Mesenchymal stem cell (in vitro differentiated cells and primary cell): ENCODE results near the gene REEP1.

Source experiments
- DNase-seq: peaks from one replicate; pipeline ENCODE4 v3.0.0-alpha.2; 2013
- H2AFZ ChIP-seq: one replicate; pipeline ENCODE4 v1.6.1; 2013; ENCODE audit warnings: low read depth, mild to moderate bottlenecking, control low read depth, inconsistent platforms, low read length, moderate library complexity
- H2AK5ac ChIP-seq: 2 replicates; pipeline ENCODE4 v1.6.1; 2013; ENCODE audit warnings: low read length, moderate library complexity, mild to moderate bottlenecking, inconsistent platforms; ENCODE audit not compliant: severe bottlenecking
- H2BK120ac ChIP-seq: one replicate; pipeline ENCODE4 v1.6.1; 2013; ENCODE audit warnings: low read depth, mild to moderate bottlenecking, inconsistent platforms, low read length, moderate library complexity
- H2BK12ac ChIP-seq, 2 experiments: one replicate each; pipeline ENCODE4 v1.6.1; 2013; ENCODE audit warnings: inconsistent platforms in 2 of 2, low read length in 2 of 2, mild to moderate bottlenecking in 2 of 2, moderate library complexity in 2 of 2, control low read depth in 1 of 2
- H2BK15ac ChIP-seq: one replicate; pipeline ENCODE4 v1.6.1; 2013; ENCODE audit warnings: mild to moderate bottlenecking, low read depth, inconsistent platforms; ENCODE audit not compliant: poor library complexity, severe bottlenecking
- H2BK5ac ChIP-seq: 2 replicates; pipeline ENCODE4 v1.6.1; 2013; ENCODE audit warnings: low read depth, mild to moderate bottlenecking, low read length, control low read depth, inconsistent platforms; ENCODE audit not compliant: poor library complexity, severe bottlenecking
- H3K14ac ChIP-seq, 2 experiments: one replicate each; pipeline ENCODE4 v1.6.1; 2013; ENCODE audit warnings: inconsistent platforms in 2 of 2, low read length in 2 of 2, control low read depth in 1 of 2, mild to moderate bottlenecking in 1 of 2, moderate library complexity in 1 of 2
- H3K18ac ChIP-seq, 2 experiments: one replicate each; pipeline ENCODE4 v1.6.1; 2013; ENCODE audit warnings: inconsistent platforms in 2 of 2, low read length in 2 of 2, control low read depth in 1 of 2, low read depth in 1 of 2, mild to moderate bottlenecking in 1 of 2
- H3K23ac ChIP-seq, 2 experiments: one replicate each; pipeline ENCODE4 v1.6.1; 2013; ENCODE audit warnings: inconsistent platforms in 2 of 2, low read length in 2 of 2, mild to moderate bottlenecking in 2 of 2, moderate library complexity in 2 of 2, control low read depth in 1 of 2
- H3K27ac ChIP-seq: 2 replicates; pipeline ENCODE4 v1.5.1; 2013; ENCODE audit warnings: mild to moderate bottlenecking, moderate library complexity, low read length, control low read depth, inconsistent platforms; ENCODE audit not compliant: poor library complexity, severe bottlenecking
- H3K27me3 ChIP-seq, 2 experiments: 2 replicates each; pipeline versions ENCODE4 v1.6.1 to v1.7.0; 2013; ENCODE audit warnings: low read length in 2 of 2, mild to moderate bottlenecking in 2 of 2, moderate library complexity in 2 of 2, control low read depth in 1 of 2, inconsistent platforms in 1 of 2; ENCODE audit not compliant: control insufficient read depth in 1 of 2, insufficient read depth in 1 of 2
- H3K36me3 ChIP-seq, 2 experiments: 2 replicates each; pipeline versions ENCODE4 v1.6.1 to v1.7.0; 2013; ENCODE audit warnings: low read length in 2 of 2, control low read depth in 1 of 2, inconsistent platforms in 1 of 2, low read depth in 1 of 2, mild to moderate bottlenecking in 1 of 2; ENCODE audit not compliant: insufficient read depth in 2 of 2, control insufficient read depth in 1 of 2
- H3K4ac ChIP-seq, 2 experiments: one replicate each; pipeline ENCODE4 v1.6.1; 2013; ENCODE audit warnings: inconsistent platforms in 2 of 2, low read length in 2 of 2, mild to moderate bottlenecking in 2 of 2, moderate library complexity in 2 of 2, control low read depth in 1 of 2, low read depth in 1 of 2
- H3K4me1 ChIP-seq: 2 replicates; pipeline ENCODE4 v1.6.1; 2013; ENCODE audit warnings: low read depth, low read length, control low read depth; ENCODE audit not compliant: control insufficient read depth, insufficient read depth
- H3K4me2 ChIP-seq: 2 replicates; pipeline ENCODE4 v1.6.1; 2013; ENCODE audit warnings: low read length, mild to moderate bottlenecking, inconsistent platforms; ENCODE audit not compliant: poor library complexity, severe bottlenecking
- H3K4me3 ChIP-seq, 2 experiments: 2 replicates each; pipeline versions ENCODE4 v1.5.1 to v1.7.0; 2013; ENCODE audit warnings: low read length in 2 of 2, mild to moderate bottlenecking in 2 of 2, control low read depth in 1 of 2, low read depth in 1 of 2; ENCODE audit not compliant: insufficient read depth in 1 of 2
- H3K79me1 ChIP-seq: replicated peaks from 2 replicates; pipeline ENCODE4 v1.6.1; 2013; ENCODE audit warnings: mild to moderate bottlenecking, control low read depth, low read length, inconsistent platforms; ENCODE audit not compliant: poor library complexity, severe bottlenecking
- H3K9ac ChIP-seq: 2 replicates; pipeline ENCODE4 v1.7.0; 2013; ENCODE audit warnings: mild to moderate bottlenecking, low read length, moderate library complexity
- H3K9me3 ChIP-seq: 2 replicates; pipeline ENCODE4 v1.7.0; 2013; ENCODE audit warnings: mild to moderate bottlenecking, low read length; ENCODE audit not compliant: control insufficient read depth
- H4K8ac ChIP-seq: one replicate; pipeline ENCODE4 v1.6.1; 2013; ENCODE audit warnings: inconsistent platforms, mild to moderate bottlenecking, low read length, moderate library complexity
- H4K91ac ChIP-seq: one replicate; pipeline ENCODE4 v1.6.1; 2013; ENCODE audit warnings: mild to moderate bottlenecking, low read length, inconsistent platforms
- WGBS: methylation state at CpG from one replicate; pipeline ENCODE4 v1.1.7; 2013; ENCODE audit warnings: mixed read lengths; 5-methylcytosine and 5-hydroxymethylcytosine counted together

The REEP1 gene

DNA sequence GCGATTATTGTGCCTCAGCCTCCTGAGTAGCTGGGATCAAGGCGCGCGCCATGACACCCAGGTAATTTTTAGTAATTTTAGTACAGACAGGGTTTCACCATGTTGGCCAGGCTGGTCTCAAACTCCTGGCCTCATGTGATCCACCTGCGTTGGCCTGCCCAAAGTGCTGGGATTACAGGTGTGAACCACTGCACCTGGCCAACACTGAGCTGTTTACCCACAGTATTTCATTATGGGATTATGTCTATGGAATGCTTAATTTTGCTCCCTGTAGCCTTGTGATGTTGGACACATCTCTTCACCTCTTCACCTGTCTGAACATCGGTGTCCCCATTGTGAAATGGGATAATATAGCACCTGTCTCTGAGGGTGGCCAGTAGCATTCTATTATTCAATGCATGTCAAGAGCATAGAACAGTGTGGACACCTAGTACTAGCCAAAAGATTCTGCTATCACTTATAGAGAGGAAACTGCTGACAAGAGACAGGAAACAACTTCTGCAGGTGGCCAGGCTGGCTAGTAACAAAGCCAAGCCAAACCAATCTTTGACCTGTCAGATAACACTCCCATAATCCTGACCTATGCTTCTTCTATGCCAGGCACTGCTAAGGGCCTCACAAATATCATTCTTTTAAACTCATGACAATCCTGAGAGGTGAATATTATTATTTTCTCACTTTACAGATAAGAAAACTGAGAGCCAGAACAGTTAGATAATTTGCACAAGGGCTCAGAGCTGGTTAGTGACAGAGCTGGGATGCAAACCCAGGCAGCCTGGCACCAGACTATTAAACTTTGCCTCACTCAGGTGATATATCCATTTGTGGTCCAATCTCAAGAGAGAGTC lies 29.4 kb upstream of the REEP1 start:
- peaks cover 8% of the 10 kb centered on the region for H3K9me3 ChIP-seq
- H3K27ac ChIP-seq: no peak overlapping the region
- no peaks in the 10 kb centered on the region for H3K36me3 ChIP-seq
- peaks cover 0 to 14% of the 10 kb centered on the region in 2 experiments for H3K27me3 ChIP-seq
- H3K4ac ChIP-seq: no peak overlapping the region
- no peak overlapping the region for H2BK5ac ChIP-seq
- H3K4me2 ChIP-seq: no peak overlapping the region
- no peak overlapping the region for H3K18ac ChIP-seq
- 95% methylated on average over 6 of the region's 6 CpGs for WGBS
- H4K8ac ChIP-seq: no peak overlapping the region
- H4K91ac ChIP-seq: no peak overlapping the region
- H3K23ac ChIP-seq: no peak overlapping the region
- no peak overlapping the region for H3K14ac ChIP-seq
- no peak overlapping the region for H2BK120ac ChIP-seq
- peaks cover 2% of the 10 kb centered on the region for H3K4me1 ChIP-seq
- no peaks in the 10 kb centered on the region for H3K79me1 ChIP-seq
- H3K9ac ChIP-seq: no peak overlapping the region
- H2AFZ ChIP-seq: no peak overlapping the region
- no peak overlapping the region for H3K4me3 ChIP-seq
- DNase-seq: no peak
- no peak overlapping the region for H2BK15ac ChIP-seq
- H2AK5ac ChIP-seq: no peak overlapping the region
- H2BK12ac ChIP-seq: no peak overlapping the region

DNA sequence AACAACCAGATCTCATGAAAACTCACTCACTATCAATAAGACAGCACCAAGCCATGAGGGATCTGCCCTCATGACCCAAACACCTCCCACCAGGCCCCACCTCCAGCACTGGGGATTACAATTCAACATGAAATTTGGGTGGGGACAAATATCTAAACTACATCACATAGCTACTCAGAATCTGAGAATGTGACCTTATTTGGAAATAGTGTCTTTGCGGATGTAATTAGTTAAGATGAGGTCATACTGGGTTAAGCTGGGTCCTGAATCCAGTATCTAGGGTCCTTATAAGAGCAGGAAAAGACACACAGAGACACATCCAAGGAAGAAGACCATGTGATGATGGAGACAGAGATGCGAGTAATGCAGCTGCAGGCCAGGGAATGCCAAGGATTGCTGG lies 27.5 kb upstream of the REEP1 start:
- H4K91ac ChIP-seq: no peak overlapping the region
- no peak overlapping the region for H3K23ac ChIP-seq
- H3K9ac ChIP-seq: no peak overlapping the region
- 83% methylated on average over 2 of the region's 2 CpGs for WGBS
- H3K27me3 ChIP-seq: peaks cover 7 to 19% of the 10 kb centered on the region in 2 experiments
- no peak overlapping the region for H3K27ac ChIP-seq
- H3K79me1 ChIP-seq: no peaks in the 10 kb centered on the region
- H3K36me3 ChIP-seq: no peaks in the 10 kb centered on the region
- no peak overlapping the region for H2BK120ac ChIP-seq
- H3K4me3 ChIP-seq: no peak overlapping the region
- no peak overlapping the region for H3K14ac ChIP-seq
- H2AK5ac ChIP-seq: no peak overlapping the region
- H3K18ac ChIP-seq: no peak overlapping the region
- DNase-seq: no peak
- H2BK12ac ChIP-seq: no peak overlapping the region
- no peaks in the 10 kb centered on the region for H3K9me3 ChIP-seq
- peaks cover 2% of the 10 kb centered on the region for H3K4me1 ChIP-seq
- no peak overlapping the region for H3K4me2 ChIP-seq
- H2BK5ac ChIP-seq: no peak overlapping the region
- no peak overlapping the region for H2AFZ ChIP-seq
- no peak overlapping the region for H3K4ac ChIP-seq
- H2BK15ac ChIP-seq: no peak overlapping the region
- no peak overlapping the region for H4K8ac ChIP-seq

DNA sequence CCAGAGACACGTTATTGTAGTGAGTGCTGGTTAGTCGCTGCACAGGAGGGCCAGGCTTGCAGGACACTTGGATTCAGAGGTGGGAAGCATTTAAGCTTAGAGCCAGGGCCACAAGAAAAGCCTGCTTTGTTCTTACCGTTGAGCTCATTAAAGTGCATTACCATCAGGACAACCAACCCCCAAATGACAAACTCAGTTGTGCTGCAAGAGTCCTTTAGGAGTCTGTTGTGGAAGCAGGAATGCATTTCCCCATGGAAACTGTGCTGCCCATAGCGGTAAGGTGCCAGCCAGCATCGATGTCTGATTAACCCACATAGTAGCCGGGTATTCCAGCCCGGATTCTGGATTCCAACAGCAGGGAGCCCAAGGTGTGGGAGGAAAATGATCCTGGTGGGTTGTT lies 23.4 kb upstream of the REEP1 start:
- Histone ChIP-seq H3K4me1 (no peaks in the 10 kb centered on the region), H3K4me2 (no peak overlapping the region), H2BK5ac (no peak overlapping the region), H3K27me3 (peaks cover 16 to 35% of the 10 kb centered on the region in 2 experiments), H4K91ac (no peak overlapping the region), H3K79me1 (no peaks in the 10 kb centered on the region), H3K4me3 (no peak overlapping the region), H3K14ac (no peak overlapping the region), H3K4ac (no peak overlapping the region), H2AK5ac (no peak overlapping the region), H3K27ac (no peak overlapping the region), H2BK120ac (no peak overlapping the region), H3K9ac (no peak overlapping the region), H3K36me3 (no peaks in the 10 kb centered on the region), H2BK15ac (no peak overlapping the region), H3K9me3 (no peaks in the 10 kb centered on the region), H4K8ac (no peak overlapping the region), H2BK12ac (no peak overlapping the region), H3K23ac (no peak overlapping the region), H3K18ac (no peak overlapping the region), H2AFZ (no peak overlapping the region)
- 60% methylated on average over 5 of the region's 7 CpGs for WGBS
- DNase-seq: no peak

DNA sequence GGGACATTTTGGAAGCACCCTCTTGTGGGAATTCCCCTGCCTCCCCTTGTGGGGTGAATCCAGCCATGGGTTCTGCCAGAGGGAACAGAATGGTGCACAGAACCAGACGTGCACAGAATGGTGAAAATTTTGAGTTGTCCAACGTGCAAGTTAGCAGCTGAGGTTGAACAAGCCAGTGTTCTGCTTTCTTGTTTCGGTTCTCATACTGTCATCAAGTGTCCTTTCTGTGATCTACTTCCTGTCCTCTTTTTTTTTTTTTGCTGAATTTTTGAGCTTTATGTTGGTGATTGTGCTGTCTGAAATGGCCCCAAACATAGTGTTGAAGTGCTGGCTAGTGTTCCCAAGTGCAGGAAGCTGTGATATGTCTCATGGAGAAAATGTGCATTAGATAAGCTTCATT lies 21.5 kb upstream of the REEP1 start:
- Histone ChIP-seq H3K18ac (no peak overlapping the region), H3K4me2 (no peak overlapping the region), H3K36me3 (no peaks in the 10 kb centered on the region), H2BK5ac (no peak overlapping the region), H3K4ac (no peak overlapping the region), H4K8ac (no peak overlapping the region), H2BK12ac (no peak overlapping the region), H2BK120ac (no peak overlapping the region), H3K27ac (no peak overlapping the region), H3K14ac (no peak overlapping the region), H3K4me1 (no peaks in the 10 kb centered on the region), H3K23ac (no peak overlapping the region), H3K4me3 (no peak overlapping the region), H3K79me1 (no peaks in the 10 kb centered on the region), H2AFZ (no peak overlapping the region), H4K91ac (no peak overlapping the region), H2BK15ac (no peak overlapping the region), H3K27me3 (peaks cover 12 to 44% of the 10 kb centered on the region in 2 experiments), H3K9ac (no peak overlapping the region), H2AK5ac (no peak overlapping the region), H3K9me3 (no peaks in the 10 kb centered on the region)
- WGBS: 93% methylated on average over 3 of the region's 3 CpGs
- no peak for DNase-seq
